NB4 (cell line): ENCODE measurements around the gene FABP1.

Experiments used
- DNase-seq: peaks from one replicate; pipeline ENCODE4 v3.0.0; 2010; ENCODE audit warnings: low read depth
- H3K4me3 ChIP-seq: one replicate; pipeline ENCODE4 v1.5.1; 2011; ENCODE audit warnings: mild to moderate bottlenecking, low read depth, low read length, moderate library complexity
- CTCF ChIP-seq: IDR thresholded peaks from one replicate; pipeline ENCODE4 v1.5.1; 2012; ENCODE audit warnings: low read depth, low read length
- MAX ChIP-seq: IDR thresholded peaks from 2 replicates; pipeline ENCODE4 v1.6.1; 2011; ENCODE audit warnings: low read depth, low read length
- MYC ChIP-seq: IDR thresholded peaks from 2 replicates; pipeline ENCODE4 v1.6.1; 2011; ENCODE audit warnings: low read depth, low read length
- POLR2A ChIP-seq: IDR thresholded peaks from 2 replicates; pipeline ENCODE4 v1.6.1; 2011; ENCODE audit warnings: mild to moderate bottlenecking; ENCODE audit not compliant: insufficient read length; ENCODE audit errors: extremely low read depth

FABP1 gene

GRCh38 chr2:88127638-88127887, 299 bp downstream of the FABP1 start:
- TF ChIP-seq MAX (no peak), POLR2A (no peak), MYC (no peak), CTCF (no peak)
- no peak for DNase-seq
- H3K4me3 ChIP-seq, result no peak overlapping the region

GRCh38 chr2:88126772-88127637, 857 bp downstream of the FABP1 start:
- TF ChIP-seq POLR2A (no peak), CTCF (no peak), MYC (no peak), MAX (no peak)
- DNase-seq, result no peak
- no peak overlapping the region for H3K4me3 ChIP-seq

- DNase-seq, result no peak
- no peak overlapping the region for H3K4me3 ChIP-seq
- TF ChIP-seq POLR2A (no peak), MAX (no peak), CTCF (no peak), MYC (no peak)
Observed at GRCh38 chr2:88125924-88126771, 1.7 kb downstream of the FABP1 start.

- H3K4me3 ChIP-seq, result no peak overlapping the region
- no peak for DNase-seq
- no peak for TF ChIP-seq POLR2A
- no peak for TF ChIP-seq CTCF
- no peak for TF ChIP-seq MYC
- TF ChIP-seq MAX, result no peak
Observed at GRCh38 chr2:88125344-88125923, 2.4 kb downstream of the FABP1 start.

GRCh38 chr2:88123975-88124917, 3.6 kb downstream of the FABP1 start:
- TF ChIP-seq CTCF, result no peak
- TF ChIP-seq POLR2A, result no peak
- no peak for TF ChIP-seq MYC
- no peak for TF ChIP-seq MAX
- DNase-seq, result no peak
- no peak overlapping the region for H3K4me3 ChIP-seq
